HG03442 (cell line): ENCODE data around the gene MEF2C.

Source experiments
- ATAC-seq: cut with Tn5 transposase; IDR thresholded peaks from one replicate; pipeline ENCODE4 v1.9.1; 2021; ENCODE audit warnings: mild to moderate bottlenecking, moderate library complexity; ENCODE audit not compliant: unreplicated experiment

MEF2C gene

GRCh38 chr5:88769165-88769564 lies 113.8 kb downstream of the MEF2C start:
- no peak for ATAC-seq

- ATAC-seq: no peak
Measured at GRCh38 chr5:88768411-88768810, 114.6 kb downstream of the MEF2C start.

GRCh38 chr5:88765798-88766197 lies 117.2 kb downstream of the MEF2C start:
- no peak for ATAC-seq

GRCh38 chr5:88765171-88765570 lies 117.8 kb downstream of the MEF2C start:
- no peak for ATAC-seq

- peak; percentile 28 for ATAC-seq
Measured at GRCh38 chr5:88761939-88762338, 121.0 kb downstream of the MEF2C start.

GRCh38 chr5:88761269-88761850 lies 121.6 kb downstream of the MEF2C start:
- ATAC-seq: peak; percentile 57

GRCh38 chr5:88760527-88760926 lies 122.5 kb downstream of the MEF2C start:
- no peak for ATAC-seq

- ATAC-seq: no peak
Measured at GRCh38 chr5:88758591-88758990, 124.4 kb downstream of the MEF2C start.

DNA sequence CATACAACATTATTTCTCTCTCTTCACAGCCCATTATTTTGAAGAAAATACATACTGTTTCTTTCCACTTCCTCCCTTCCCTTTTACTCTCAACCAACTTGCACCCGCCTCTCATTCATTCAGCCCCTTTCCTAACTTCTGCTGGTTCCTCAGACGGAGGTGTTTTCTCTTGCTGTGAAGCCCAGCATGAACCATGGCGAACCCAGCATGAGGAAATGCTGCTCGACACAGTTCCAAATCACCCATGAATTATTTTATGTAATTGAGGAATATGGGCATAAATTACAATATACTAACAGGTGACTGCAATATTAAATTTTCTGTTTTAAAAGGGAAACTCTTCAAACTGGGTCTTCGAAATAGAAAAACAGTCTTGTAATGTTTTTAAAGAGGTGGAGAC lies 124.8 kb downstream of the MEF2C start:
- ATAC-seq: no peak

- ATAC-seq: peak; percentile 46
Measured at GRCh38 chr5:88756953-88757352, 126.0 kb downstream of the MEF2C start.

- no peak for ATAC-seq
Measured at GRCh38 chr5:88748666-88749065, 134.3 kb downstream of the MEF2C start.

DNA sequence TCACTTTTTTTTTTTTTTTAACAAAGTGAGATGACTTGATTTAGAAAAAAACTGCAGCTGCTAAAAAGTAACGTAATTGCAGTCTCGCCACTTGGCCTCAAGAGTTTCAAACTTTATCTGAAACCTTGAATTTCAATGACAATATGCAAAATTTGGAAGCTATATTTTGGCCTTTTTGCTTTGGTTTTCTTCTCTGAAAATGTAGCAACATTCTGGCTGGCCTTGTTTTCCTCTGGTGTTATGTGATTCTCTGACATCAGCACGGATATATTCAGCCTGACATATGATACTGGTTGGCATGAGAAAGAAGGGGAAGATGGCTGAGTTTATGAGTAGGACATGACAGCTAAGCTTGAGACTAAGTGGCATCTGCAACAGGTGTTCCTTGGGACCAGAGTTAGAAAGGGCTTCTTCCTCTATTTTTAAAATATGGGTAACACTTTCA lies 136.5 kb downstream of the MEF2C start:
- peak; percentile 74 for ATAC-seq

DNA sequence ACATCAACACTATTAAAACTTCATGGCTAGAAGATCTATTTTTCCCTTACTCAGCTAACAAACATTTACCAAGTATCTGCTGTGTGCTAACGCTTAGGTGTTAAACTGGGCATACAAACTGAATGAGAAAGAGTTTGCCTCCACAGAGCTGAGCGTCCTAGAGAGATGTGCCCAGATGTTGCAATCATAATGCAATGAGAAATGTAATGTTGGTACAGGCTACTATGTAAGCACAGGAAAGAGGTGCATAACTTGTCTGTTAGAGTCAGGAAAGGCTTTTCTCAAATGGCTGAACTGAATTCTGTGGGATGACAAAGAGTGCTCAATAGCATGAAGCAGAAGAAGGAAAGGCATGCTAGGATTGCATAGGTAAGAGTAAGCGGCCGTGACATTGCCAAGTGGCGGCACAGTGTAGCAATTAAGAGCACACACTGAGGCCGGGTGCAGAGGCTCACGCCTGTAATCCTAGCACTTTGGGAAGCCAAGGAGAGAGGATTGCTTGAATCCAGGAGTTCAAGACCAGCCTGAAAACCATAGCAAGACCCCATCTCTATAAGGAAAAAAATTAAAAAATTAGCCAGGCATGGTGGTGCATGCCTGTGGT lies 137.8 kb downstream of the MEF2C start:
- no peak for ATAC-seq

DNA sequence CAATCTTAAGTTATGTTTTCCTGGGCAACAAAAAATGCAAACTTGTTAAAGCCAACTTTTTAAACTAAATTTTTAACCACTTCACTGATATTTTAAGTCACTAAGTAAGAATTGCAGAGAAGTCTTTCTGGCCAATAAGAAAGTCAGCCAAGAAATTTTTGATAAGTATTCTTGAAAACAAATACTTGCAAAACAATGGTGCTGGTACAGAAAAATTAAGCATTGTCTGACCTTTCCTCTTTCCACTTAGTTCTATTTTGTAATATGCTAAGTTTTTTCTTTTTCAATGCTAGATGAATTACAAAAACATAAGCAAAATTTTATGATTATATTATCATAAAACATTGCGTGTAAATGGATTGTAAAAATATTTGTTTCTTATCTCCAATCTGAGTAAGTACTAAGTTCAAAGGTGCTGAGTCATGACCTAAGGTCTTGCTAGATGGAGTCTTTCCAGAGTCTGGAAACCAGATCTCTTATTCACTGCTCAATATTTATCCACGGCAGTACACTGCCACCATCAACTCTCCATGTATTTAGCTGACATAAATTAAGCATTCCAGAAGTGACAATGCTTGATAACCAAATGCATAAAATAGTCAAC lies 139.7 kb downstream of the MEF2C start:
- no peak for ATAC-seq

- no peak for ATAC-seq
Measured at GRCh38 chr5:88741964-88742363, 141.0 kb downstream of the MEF2C start.

- no peak for ATAC-seq
Measured at GRCh38 chr5:88740604-88741185, 142.3 kb downstream of the MEF2C start.

DNA sequence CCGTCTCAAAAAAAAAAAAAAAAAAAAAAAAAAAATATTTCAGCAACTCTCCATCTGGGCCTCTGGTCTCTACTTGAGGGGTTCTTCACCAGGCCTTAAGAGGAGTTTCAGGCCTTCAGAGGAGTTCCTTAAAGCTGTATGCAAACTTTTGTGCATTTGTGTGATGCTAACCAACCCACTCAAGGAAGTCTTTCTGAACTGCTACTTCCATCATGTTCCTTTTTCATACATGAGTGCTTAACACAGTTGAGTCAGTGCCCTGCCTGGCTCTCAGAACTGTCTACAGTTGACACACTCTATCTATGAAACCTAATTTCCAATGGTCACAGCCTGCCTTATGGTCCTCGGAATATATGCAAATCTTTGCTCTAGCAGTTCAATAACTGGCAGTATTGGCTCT lies 146.5 kb downstream of the MEF2C start:
- peak; percentile 41 for ATAC-seq

DNA sequence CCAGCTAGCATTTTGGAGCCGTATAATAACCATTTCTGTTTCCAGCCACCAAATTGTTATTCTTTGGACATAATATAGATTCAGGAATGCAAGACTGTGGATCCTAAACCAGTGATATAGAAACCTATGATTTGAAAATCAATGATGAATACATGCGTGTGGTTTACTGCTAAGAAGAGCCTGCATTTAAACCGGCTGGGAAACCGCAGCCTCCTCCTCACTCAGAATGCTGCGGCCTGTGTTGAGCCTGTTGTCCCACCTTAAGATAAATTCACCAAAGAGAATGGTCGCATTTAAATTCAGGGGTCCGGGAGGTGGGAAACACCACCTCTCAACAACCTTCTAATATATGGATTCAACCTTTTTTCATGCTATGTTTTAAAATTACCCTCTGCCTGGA lies 148.0 kb downstream of the MEF2C start:
- ATAC-seq: no peak

DNA sequence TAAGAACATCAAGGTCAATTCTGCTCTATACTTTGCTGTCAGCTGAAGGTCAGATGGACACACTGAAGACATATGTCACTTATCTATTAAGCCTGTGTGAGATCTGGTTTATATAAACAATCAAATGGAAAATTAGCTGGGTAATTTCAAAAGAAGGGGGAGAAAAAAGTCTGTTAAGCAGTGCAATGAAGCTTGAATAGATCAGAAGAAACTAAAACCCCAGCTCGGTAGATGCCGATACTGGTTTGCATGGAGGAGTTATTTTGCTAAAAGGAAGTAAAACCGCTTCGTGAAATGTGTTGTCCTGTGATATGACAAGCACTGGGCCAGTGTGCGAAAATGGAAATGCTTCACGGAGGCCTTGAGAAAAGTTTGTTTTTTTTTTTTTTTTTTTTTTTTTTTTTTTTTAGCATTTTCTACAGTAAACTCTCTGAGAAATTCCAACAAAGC lies 148.8 kb downstream of the MEF2C start:
- ATAC-seq: peak; percentile 56

GRCh38 chr5:88732862-88733261 lies 150.1 kb downstream of the MEF2C start:
- ATAC-seq: no peak

- peak; percentile 44 for ATAC-seq
Measured at GRCh38 chr5:88732181-88732633, 150.8 kb downstream of the MEF2C start.

GRCh38 chr5:88729829-88730182 lies 153.2 kb downstream of the MEF2C start:
- ATAC-seq: no peak
